CD4-positive, alpha-beta T cell treated with Interleukin-2 at 100 ng/mL for 4 hours (primary cell): ENCODE measurements around the gene TPX2.
"Not testable (repeated sequence)": the region's sequence is repeated elsewhere in the genome, so short reads cannot be mapped to it uniquely, and the experiment has no call there.

Experiments
- DNase-seq: peaks from one replicate; pipeline ENCODE4 v3.0.0-alpha.2; 2020; ENCODE audit warnings: low spot score

TPX2 gene

DNA sequence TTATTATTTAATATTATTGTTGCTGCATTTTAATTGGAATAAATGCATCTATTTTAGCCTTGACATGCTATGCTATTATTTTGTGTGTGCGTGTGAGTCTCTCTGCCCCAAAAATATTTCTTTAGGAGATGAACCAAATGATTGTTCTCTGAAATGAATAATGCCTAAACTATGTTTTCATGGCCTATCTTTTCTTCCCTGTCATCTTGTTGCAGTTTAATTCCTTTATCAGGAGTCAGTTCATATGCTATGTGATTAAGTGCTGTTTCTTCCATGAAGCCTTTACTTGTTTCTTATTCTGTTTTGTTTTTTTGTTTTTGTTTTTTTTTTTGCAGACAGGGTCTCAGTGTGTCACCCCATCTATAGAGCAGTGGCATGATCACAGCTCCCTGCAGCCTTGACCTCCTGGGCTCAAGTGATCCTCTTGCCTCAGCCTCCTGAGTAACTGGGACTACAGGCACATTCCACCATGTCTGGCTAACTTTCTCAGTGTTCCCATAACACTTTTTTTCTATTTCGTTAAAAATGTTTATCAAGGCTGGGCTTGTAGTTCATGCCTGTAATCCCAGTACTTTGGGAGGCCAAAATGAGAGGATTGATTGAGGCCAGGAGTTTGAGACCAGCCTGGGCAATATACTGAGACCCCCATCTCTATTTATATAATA is 25.7 kb downstream of the TPX2 start:
- DNase-seq: no peak

DNA sequence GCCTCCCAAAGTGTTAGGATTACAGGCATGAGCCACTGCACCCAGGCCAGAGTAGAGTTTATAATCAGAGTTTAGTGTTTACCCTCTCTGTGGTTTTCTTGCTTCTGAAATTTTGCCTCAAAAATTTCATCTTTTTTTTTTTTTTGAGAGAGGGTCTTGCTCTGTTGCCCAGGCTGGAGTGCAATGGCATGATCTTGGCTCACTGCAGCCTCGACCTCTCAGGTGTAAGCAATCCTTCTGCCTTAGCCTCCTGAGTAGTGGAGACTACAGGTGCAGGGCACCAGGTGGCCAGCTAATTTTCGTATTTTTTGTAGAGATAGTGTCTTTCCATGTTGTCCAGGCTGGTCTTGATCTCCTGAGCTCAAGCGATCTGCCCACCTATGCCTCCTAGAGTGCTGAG is 28.7 kb downstream of the TPX2 start:
- no peak for DNase-seq

DNA sequence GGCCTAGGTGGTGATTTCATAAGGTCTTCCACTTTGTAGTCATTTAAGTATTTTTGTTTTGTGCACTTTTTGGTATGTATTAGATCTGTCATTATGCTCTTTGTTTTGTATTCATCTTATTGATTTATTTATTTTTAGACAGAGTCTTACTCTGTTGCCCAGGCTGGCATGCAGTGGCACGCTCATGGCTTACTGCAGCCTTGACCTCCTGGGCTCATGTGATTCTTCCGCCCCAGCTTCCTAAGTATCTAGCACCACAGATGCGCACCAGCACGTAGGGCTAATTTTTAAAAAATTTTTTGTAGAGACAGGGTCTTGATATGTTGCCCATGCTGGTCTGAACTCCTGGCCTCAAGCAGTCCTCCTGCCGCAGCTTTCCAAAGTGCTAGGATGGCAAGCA is 30.6 kb downstream of the TPX2 start:
- no peak for DNase-seq

DNA sequence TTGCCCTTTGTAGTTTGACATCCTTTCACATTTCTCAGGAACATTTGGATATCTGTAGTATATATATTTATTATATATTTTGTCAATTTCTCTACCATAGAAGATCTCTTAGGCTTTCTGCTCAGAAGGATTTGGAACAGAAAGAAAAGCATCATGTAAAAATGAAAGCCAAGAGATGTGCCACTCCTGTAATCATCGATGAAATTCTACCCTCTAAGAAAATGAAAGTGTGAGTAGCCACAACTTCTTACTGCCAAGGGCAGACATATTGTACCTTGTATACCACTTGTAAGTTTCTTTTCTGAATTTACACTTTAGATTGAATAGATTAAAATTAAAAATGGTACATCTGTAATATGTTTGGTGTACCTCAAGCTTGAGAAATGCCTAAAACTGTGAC is 31.2 kb downstream of the TPX2 start:
- DNase-seq: peak; percentile 11

DNA sequence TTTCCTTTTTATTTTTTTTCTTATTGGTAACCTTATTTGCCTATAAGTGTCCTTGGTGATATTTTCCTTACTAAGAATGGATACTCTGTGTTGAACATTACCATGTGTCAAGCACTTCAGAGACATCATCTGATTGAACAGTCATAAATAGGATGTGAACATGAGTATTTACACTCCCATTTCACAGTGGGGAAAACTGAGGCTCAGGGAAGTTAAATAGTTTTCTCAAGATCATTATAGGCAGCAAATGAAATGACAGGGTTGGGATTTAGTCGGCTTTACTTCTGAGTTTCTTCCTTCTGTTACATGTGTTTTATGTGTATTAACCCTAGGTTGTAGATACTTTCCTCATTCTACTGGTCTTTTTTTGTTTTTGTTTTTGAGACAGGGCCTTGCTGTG is 35.3 kb downstream of the TPX2 start:
- DNase-seq: no peak

DNA sequence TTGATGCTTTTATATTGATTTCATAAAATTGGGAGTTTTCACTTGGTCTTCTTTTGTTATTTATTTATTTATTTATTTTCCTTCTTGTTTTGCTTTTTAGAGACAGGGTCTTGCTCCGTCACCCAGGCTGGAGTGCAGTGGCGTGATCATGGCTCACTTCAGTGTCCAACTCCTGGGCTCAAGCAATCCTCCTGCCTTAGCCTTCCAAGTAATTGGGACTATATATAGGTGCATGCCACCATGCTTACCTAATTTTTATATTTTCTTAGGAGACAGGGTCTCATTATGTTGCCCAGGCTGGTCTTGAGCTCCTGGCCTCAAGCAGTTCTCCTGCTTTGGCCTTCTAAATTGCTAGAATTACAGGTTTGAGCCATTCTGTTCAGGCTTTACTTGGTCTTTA is 41.7 kb downstream of the TPX2 start:
- DNase-seq: no peak

DNA sequence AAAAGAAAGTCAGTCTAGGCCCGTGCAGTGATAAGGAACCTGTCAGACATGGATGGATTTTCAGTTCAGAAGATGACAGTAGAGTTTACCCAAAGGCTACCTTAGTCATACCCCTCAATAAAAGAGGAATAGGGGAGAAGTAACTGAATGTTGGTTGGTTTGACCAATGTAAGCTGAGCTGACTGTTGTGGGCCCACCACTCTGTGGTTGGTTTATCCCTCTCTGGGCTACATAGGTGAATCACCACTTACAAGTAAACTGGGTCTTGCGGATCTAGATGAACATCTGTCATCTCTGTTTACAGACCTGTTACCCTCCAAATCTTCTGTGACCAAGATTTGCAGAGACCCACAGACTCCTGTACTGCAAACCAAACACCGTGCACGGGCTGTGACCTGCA is 42.9 kb downstream of the TPX2 start:
- no peak for DNase-seq

DNA sequence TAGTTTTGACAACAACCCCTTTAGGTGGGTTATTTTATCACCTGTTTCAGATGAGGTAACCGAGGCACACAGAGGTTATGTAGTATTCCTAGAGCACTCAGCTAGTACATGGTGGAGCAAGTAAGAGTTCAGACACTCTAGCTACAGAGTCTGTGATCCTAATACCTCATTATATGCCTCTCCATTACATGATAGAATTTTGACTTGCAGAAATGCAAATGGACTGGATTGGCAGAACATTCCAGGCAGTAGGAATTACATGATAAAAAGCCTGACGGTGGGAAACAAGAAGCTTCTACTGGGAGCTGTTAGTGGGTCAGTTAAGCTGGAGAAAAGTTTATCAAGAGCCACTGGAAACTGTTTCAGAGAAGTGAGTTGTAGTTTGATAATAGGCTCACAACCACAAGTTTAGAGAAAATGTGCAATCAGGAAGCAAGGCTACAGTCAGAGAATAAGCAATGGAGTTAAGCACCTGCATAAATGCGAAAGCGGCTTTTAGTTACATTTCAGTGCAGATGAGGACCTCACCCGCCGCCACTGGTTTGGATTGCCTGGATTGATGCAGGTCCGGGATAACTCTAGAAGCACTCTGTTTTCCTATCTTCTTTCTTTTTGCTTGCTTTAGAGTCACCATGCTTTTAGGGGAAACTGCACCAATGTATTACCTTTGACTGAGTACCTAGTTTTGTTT is 45.4 kb downstream of the TPX2 start:
- no peak for DNase-seq

DNA sequence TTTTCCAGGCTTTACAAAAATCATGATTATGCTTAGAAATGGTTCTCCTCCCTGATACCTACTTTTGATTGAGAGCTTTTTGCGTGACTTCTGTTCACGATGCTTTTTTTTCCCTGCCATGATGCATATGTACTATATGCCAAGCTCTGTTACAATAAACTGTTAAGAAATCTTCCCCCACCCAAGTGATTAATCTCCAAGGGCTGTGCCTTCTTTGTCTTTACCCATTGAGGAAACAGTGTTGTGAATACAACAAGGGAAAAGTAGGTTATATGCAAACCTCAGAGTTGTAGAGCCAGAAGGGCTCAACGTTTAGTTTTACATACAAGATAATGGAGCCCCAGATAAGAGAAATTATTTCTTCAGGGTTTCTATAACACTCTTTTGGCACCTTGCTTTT is 46.0 kb downstream of the TPX2 start:
- no peak for DNase-seq

DNA sequence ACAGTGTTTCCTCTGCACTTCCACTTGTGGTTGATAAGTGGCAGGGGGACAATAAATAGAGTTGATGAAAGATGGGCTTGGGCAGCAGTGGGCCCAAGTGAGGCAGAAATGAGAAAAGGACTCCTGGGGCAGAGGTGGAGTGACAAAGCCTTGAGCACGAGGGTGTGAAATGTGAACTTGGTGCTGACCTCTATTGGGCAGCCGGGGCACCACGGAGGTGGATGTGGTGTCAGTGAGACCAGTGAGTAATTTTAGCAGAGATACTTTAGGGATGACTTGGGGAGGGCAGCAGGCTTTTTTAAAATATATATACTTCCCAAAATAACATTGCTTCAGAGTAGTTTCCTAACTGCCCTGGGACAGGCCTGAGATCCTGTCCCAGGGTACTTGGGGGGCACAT is 49.5 kb downstream of the TPX2 start:
- DNase-seq: no peak

DNA sequence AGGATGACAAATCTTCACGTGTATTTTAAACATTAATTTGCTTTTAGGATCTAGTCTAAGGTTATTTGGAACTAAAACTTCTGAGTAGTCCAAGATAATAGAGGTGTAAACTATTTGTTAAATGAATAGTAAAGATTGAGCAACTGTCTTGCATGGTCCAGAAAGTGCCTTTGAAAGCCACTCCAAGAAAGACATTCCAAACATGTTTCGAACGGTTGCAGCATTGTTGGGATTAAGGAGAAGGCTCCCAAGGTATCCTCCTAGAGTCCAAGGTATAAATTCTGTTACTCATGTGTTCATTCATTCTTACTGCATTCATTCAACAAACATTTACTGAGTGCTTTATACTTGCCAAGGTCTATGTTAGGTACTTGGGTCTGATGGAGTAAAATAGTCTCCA is 51.3 kb downstream of the TPX2 start:
- DNase-seq: no peak

DNA sequence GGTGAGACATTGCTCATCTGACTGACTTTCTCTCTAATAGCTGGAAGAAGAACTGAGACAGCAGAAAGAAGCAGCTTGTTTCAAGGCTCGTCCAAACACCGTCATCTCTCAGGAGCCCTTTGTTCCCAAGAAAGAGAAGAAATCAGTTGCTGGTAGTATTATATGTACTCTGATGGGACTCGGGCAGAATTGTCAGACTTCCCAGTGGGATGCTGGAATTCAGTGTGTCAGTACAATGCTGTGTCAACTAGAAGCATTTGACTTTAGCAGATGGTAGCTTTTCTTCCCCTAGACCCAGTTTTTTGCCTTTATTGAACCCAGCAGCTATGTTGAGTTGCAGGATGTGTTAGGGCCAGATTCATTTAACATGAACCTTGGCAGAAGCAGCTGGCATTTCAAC is 58.3 kb downstream of the TPX2 start:
- no peak for DNase-seq

DNA sequence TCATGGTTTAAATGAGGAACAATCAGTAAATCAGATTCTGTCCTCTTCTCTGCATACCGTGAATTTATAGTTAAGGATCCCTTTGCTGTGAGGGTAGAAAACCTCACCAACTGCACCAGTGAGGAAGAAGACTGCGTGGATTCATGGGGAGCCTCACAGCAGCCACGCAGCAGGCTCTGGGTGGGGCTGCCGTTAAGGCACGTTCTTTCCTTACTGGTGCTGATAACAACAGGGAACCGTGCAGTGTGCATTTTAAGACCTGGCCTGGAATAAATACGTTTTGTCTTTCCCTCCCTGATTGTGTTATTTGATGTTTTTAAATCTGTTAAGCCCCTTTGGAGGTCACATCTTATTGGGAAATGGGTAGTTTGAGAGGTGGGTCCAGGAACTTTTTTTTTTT is 62.4 kb downstream of the TPX2 start:
- no peak for DNase-seq

DNA sequence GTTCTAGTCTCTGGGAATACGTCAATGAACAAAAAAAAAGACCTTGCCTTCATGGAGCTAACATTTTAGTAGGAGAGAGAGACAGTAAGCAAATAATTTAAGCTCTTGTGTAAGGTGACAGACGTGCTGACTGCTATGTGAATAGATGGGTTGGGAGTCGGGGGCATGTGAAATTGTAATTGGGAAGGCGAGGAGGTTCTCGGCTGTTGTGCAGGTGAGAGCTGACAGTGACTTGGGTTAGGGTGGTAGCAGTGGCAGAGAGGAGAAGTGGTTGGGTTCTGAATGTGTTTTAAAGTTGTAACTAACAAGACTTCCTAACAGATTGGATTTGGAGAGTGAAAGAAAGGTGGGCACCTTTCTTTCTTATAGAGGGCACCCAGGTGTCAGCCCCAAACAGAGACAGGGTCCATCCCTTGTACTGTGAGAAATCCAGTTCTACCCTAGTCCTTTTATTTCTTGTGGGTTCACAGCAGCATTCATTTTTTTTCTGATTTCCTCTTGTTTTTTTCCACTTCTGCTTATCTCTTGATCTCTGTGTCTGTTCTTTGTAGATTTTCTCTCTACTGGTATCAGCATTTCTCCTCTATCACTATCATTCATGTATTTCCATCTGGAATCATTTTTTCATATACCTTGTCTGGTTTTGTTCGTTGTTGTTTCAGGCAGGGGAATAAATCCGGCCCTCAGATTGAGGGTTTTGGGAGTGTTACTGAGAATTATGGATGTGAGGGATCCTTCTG is 64.6 kb downstream of the TPX2 start:
- DNase-seq: no peak

DNA sequence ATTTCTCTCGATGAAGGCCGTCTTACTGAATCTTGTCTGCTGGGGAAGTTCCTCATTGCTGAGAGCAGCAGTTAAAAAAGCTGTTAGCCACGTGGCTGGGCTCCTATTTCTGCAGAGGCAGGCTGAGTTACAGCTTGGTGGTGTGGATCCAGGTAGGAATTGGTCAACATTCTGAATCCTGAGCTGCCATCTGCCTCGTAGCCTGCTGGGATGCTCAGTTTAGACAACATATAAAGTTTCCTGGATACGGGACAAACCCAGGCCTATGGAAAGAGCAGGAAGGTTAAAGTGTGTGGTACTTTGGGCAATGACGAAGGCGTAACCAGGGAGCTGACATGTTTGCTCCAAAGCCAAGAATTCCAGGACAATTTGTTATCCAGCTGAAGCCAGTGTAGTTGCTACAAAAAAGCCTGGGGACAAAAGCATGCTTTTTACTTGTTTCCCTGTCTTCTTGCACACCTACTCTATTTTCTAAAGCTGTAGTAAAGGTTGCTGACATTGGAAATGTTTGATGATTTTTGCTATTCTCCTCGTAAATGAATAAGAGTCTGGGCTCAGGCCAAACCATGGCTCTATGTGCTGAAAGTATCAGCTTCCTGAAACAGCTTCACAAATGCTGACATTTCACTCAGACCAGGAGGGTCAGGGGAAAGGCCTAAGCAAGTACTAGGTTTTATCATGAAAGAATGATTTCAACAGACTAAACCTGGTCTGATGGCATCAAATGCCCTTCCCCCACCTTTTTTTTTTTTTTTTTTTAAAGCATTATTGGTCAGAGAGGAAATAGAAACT is 67.7 kb downstream of the TPX2 start:
- DNase-seq: no peak

DNA sequence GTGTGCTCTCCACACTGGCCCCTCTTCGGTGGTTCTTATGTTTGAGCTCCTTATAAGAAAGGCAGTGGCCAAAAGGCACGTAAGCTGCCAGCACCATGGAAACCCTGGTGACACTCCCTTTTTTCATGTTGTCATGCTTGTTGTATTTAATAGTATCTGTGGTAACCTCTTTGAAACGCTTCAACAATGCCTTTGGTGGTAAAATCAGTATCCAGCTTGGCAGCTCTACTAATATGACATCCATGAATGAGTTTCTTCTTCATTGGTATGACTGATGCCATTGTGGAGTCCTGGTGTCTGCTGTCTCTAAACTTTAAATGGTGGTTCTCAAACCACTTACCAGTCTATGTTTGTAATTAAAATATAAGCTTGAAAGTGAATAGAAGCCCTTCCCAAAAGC is 69.4 kb downstream of the TPX2 start:
- no peak for DNase-seq

DNA sequence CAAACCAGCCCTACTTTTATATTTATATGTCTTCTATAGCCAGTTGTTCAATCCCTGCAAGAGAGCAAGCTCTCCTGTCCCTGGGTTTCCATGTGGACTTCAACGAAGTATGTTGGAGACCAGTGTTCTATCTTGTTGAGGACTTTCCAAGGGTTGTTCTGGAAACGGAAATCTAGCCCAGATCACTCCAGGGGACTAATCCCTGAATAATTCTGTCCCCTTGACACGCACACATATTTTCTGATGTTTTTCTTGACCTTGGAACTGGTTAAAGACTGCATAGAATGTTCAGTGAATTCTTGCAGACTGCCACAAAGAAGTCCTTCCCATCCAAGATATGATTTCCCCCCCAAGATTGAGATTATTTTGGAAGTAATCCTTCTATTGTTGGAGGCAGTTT is 70.6 kb downstream of the TPX2 start:
- no peak for DNase-seq

DNA sequence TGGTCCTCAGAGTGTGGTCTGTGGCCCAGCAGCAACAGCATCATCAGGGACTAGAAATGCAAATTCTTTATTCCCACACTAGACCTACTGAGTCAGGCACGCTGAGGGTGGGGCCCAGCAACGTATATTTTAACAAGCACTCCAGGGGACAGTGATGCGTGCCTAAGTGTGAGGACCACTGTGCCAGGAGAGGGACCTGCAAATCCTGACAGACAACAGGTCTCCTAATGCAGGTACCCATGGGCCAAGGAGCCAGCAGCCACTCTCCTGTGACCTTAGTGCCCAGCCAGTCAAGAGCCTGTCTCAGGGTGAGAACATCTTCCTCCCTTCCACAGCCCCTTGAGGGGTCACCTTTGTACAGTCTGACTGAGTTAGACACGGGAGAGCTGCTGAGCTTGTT is 72.1 kb downstream of the TPX2 start:
- DNase-seq: no peak

DNA sequence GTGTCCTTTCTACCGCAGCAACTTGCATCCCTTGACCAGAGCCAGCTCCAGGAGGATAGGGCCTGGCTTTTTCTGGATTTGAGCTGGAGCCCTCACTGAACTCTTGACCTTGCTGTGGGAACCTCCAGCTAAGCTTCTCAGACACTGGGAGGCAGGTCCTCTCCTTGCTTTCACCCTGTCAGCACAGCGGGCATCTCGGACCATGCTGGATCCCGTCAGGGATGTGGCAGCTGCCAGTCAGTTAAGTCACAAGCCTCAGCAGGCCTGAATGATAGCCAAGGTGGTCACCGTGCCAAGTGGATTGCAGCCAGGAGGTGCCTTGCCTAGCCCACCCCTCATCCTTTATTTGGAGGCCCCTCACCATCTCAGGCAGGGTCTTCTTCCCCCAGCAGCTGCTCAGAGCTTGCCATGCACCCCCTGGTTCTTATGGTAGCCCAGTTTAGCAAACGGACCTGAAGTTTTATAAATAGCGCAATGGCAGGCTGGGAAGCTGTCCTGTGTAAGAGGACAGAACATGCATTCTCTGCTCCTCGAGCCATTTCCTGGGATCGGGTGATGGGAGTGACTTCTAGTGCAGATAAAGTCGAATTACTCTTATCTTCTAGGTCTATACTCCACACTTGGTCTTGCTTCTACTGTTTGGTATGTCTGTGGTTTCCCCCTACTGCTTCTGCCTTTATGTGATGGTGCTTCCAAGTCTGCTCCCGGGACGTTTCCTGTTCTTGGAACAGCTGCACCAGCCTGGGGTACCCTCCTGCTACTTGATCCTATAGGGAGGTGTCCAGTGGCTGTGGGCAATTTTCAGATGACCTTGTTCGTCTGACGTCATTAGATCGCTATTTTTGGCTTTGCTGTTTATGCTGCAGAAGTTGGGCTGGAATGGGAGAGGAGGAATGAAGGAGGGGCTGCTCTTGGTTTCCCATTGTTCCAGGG is 73.0 kb downstream of the TPX2 start:
- no peak for DNase-seq

DNA sequence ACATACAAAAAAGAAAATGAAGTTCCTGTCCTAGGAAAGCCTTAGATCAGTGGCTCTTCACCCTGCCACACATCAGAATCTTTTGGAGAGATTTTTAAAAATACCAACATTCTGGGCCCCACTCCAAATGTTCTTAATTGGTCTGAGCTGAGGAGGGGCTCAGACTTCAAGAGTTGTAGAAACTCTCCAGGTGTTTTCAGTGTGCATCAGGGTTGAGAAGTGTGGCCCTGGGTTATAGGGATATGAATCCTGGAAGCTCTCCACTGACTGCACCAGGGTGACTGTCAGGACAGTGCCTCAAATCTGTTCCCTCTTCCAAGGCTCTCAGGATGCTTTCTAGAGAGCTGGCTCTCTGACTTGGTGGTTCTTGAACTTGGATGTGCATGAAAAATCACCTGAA is 74.5 kb downstream of the TPX2 start:
- DNase-seq: no peak

DNA sequence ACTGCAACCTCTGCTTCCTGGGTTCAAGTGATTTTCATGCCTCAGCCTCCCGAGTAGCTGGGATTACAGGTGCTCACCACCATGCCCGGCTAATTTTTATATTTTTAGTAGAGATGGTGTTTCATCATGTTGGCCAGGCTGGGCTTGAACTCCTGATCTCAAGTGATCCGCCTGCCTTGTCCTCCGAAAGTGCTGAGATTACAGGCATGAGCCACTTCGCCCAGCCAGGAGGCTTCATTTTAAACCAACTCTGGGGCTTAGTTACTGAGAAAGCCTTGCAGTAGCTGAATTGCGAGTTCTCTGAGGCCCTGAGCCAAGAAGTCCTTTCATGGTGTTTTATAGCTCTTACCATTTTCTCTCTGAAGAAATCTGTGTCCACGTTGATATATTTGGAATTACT is 75.1 kb downstream of the TPX2 start:
- DNase-seq: not testable (repeated sequence)
